ENCODE measurements around the gene SIAE. TPM values are rescaled to one million over a fixed set of nuclear protein-coding genes. Genes with fewer than 3 reads are reported as not detected.

SIAE gene
- total and polyA plus RNA-seq, 2 experiments from 2014 or later = 5.7 to 7.9 TPM

DNA sequence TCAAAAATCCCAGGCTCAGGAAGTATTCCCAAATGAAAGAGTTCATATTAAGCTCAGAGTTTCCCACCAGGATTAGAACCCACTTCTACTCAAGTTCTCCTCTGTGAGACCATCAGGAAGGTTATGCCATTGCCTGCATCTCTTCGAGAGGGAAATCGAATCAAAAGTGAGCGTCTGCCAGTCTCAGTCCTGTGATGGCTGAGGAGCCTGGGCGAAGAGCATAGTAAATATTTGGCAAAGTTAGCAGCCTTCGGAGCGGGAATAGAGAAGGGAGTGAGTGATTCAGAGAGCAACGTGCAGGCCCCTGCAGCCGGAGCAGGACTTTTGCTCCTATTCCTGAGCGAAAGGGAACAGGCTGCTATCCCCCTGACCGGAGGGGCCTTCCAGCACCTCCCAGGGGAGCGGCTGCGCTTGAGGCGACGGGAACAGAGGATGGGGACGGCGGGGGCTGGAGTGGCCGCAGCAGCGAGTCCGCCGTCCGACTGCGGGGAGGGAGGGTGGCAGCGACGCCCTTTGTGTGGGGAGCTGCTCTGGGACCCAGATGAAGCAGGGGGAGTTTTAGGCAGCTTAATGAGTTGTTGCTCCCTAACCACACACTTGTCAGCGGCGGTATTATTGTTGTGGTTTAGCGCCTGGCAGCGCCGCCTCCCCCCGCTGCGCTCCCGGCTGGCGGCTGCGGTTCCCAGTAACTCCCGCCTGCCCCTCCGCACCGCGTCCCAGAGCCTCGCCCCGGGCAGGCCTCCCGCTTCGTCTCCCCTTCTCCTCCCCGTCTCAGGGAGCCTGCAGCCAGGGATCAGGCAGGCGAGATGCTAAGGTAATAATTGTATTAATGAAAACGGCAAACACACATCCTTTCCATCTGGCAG, 44.5 kb upstream of the SIAE start:
- H3K27ac ChIP-seq = no peak overlapping the region
- H3K4me1 ChIP-seq (ENCODE audit: low read depth) = peaks cover 13% of the 10 kb centered on the region
- TF ChIP-seq, protein P1, sequence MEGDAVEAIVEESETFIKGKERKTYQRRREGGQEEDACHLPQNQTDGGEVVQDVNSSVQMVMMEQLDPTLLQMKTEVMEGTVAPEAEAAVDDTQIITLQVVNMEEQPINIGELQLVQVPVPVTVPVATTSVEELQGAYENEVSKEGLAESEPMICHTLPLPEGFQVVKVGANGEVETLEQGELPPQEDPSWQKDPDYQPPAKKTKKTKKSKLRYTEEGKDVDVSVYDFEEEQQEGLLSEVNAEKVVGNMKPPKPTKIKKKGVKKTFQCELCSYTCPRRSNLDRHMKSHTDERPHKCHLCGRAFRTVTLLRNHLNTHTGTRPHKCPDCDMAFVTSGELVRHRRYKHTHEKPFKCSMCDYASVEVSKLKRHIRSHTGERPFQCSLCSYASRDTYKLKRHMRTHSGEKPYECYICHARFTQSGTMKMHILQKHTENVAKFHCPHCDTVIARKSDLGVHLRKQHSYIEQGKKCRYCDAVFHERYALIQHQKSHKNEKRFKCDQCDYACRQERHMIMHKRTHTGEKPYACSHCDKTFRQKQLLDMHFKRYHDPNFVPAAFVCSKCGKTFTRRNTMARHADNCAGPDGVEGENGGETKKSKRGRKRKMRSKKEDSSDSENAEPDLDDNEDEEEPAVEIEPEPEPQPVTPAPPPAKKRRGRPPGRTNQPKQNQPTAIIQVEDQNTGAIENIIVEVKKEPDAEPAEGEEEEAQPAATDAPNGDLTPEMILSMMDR (IDR thresholded peaks at IDR 0.05; ENCODE audit: low read depth, low read length) = no peak
- DNase-seq (ENCODE audit: low read depth in 1 of 2, low spot score in 1 of 2) = peak; percentile 27 to 47
- peak overlapping the region; percentile 30 for H3K4me3 ChIP-seq
- H3K27me3 ChIP-seq = peaks cover 97% of the 10 kb centered on the region
- H3K9me3 ChIP-seq (ENCODE audit: low read depth) = no peaks in the 10 kb centered on the region
- no peaks in the 10 kb centered on the region for H3K36me3 ChIP-seq

DNA sequence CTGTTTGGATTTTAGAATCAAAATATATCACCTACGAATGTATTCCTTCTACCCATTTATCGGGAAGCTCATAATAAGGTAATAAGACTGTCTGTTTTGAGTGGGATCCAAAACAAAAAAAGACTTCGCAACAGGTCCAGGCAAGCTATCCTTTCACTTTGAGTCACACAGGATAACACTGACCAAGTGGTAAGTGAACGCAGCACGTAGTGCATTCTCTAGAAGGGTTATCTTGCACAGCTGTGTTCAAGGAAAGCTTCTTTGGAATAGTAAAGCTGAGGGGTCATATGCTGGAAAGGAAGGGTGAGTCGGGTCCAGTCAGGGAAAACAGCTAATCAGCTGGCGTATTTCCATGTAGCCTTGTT, 43.9 kb upstream of the SIAE start:
- Histone ChIP-seq H3K27me3 (peaks cover 93% of the 10 kb centered on the region), H3K4me1 (ENCODE audit: low read depth) (peaks cover 13% of the 10 kb centered on the region), H3K27ac (no peak overlapping the region), H3K36me3 (no peaks in the 10 kb centered on the region), H3K4me3 (no peak overlapping the region), H3K9me3 (ENCODE audit: low read depth) (no peaks in the 10 kb centered on the region)
- TF ChIP-seq, protein P1 (IDR thresholded peaks at IDR 0.05; ENCODE audit: low read depth, low read length) = no peak
- DNase-seq (ENCODE audit: low read depth in 1 of 2, low spot score in 1 of 2) = peak in 1 of 2 donors; percentile 55

DNA sequence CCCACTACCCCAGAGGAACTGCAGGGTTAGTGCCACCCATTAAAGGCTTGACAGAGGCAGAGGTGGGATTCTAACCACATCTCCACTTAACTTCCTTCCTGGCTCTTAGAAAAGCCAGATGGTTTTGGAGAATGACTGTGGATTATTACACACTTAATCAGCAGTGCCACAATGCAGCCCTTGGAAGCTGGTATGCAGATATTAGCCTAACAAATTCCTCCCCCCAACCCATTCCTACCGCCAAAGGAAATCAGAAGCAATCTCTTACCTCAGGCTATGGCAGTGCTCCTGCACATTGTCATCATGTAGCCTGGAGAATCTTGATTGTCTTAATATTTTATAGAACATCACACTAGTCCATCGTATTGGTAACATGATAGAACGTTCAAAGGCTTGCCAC, 43.1 kb upstream of the SIAE start:
- no peak overlapping the region for H3K4me3 ChIP-seq
- H3K9me3 ChIP-seq (ENCODE audit: low read depth) = no peaks in the 10 kb centered on the region
- H3K27me3 ChIP-seq = peaks cover 88% of the 10 kb centered on the region
- H3K4me1 ChIP-seq (ENCODE audit: low read depth) = peaks cover 13% of the 10 kb centered on the region
- peak in 1 of 2 donors; percentile 6 for DNase-seq (ENCODE audit: low read depth in 1 of 2, low spot score in 1 of 2)
- no peaks in the 10 kb centered on the region for H3K36me3 ChIP-seq
- TF ChIP-seq, protein P1 (IDR thresholded peaks at IDR 0.05; ENCODE audit: low read depth, low read length) = no peak
- no peak overlapping the region for H3K27ac ChIP-seq

DNA sequence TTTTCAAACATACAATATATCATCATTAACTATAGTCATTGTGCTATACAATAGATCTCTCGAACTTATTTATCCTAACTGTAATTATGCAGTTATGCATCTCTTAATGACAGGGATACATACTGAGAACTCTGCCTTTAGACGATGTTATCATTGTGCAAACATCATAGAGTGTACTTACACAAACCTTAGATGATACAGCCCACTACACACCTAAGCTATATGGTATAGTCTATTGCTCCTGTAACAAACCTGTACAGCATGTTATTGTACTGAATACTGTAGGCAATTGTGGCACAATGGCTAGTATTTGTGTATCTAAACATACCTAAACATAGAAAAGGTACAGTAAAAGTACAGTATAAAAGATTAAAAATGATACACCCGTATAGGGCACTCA, 38.9 kb upstream of the SIAE start:
- no peak overlapping the region for H3K27ac ChIP-seq

DNA sequence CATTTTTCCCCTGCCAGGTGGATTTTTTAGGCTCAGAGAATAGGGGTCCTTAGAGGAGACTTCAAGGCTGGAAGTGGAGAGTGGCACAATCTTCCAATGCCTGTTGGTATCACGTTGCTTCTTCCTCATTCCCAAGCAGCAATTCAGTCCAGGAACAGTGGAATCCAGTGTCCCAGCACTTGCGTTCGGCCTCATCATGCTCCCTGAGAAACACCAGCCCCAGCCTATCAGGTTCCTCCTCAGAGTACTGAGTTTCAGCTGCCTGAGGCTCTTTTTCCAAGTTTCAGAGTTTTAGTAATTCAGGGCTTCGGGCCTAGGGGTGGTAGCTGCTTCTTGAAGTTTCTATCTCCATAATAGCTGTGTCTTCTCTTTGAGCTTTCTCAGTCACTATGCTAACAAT, 34.3 kb upstream of the SIAE start:
- H3K27ac ChIP-seq = no peak overlapping the region
- no peaks in the 10 kb centered on the region for H3K9me3 ChIP-seq (ENCODE audit: low read depth)
- TF ChIP-seq, protein P1 (IDR thresholded peaks at IDR 0.05; ENCODE audit: low read depth, low read length) = no peak
- H3K4me1 ChIP-seq (ENCODE audit: low read depth) = no peaks in the 10 kb centered on the region
- no peaks in the 10 kb centered on the region for H3K36me3 ChIP-seq
- DNase-seq (ENCODE audit: low read depth in 1 of 2, low spot score in 1 of 2) = no peak
- H3K4me3 ChIP-seq = no peak overlapping the region
- peaks cover 9% of the 10 kb centered on the region for H3K27me3 ChIP-seq

More for the DNA sequence above, 38.9 kb upstream of the SIAE start:
- TF ChIP-seq, protein P1 (IDR thresholded peaks at IDR 0.05; ENCODE audit: low read depth, low read length) = no peak
- H3K9me3 ChIP-seq (ENCODE audit: low read depth) = no peaks in the 10 kb centered on the region
- no peak for DNase-seq (ENCODE audit: low read depth in 1 of 2, low spot score in 1 of 2)
- H3K27me3 ChIP-seq = peaks cover 50% of the 10 kb centered on the region
- no peaks in the 10 kb centered on the region for H3K36me3 ChIP-seq
- peaks cover 1% of the 10 kb centered on the region for H3K4me1 ChIP-seq (ENCODE audit: low read depth)
- no peak overlapping the region for H3K4me3 ChIP-seq

Data from cardiac muscle cell (in vitro differentiated cells and primary cell).